Vagina (tissue), 2 donors: ENCODE measurements around the gene GGCX. TPM values are rescaled to one million over a fixed set of nuclear protein-coding genes. Genes with fewer than 3 reads are reported as not detected.
A peak's percentile ranks its signal among the peaks of the same experiment; 100 is the strongest.

Source experiments
- DNase-seq, 2 donors: peaks; one replicate each; pipeline ENCODE4 v3.0.0-alpha.2; 2017; ENCODE audit errors: extremely low spot score in 2 of 2
- H3K27ac ChIP-seq: fragments of 200-600 bp; sonication (generic); one replicate; pipeline ENCODE4 v1.5.1; 2019
- H3K27me3 ChIP-seq: fragments of 200-600 bp; sonication (generic); one replicate; pipeline ENCODE4 v1.5.1; 2019
- H3K36me3 ChIP-seq, 2 donors: fragments of 200-600 bp; sonication (generic); one replicate each; pipeline ENCODE4 v1.5.1; 2017 to 2019
- H3K4me1 ChIP-seq: fragments of 200-600 bp; sonication (generic); one replicate; pipeline ENCODE4 v1.5.1; 2019
- H3K4me3 ChIP-seq, 2 donors: fragments of 200-600 bp; sonication (generic); 1 replicate in 1 of 2; 2 replicates in 1 of 2; pipeline ENCODE4 v1.5.1; 2016 to 2019
- H3K9me3 ChIP-seq: fragments of 200-600 bp; sonication (generic); one replicate; pipeline ENCODE4 v1.5.1; 2019
- CTCF ChIP-seq, 3 experiments: fragments of 450-650 bp in 2 of 3; fragments of 200-600 bp in 1 of 3; sonication (generic) in 1 of 3; IDR thresholded peaks; one replicate each; pipeline ENCODE4 v1.5.1; 2017 to 2019; ENCODE audit warnings: antibody characterized with exemption in 3 of 3, mild to moderate bottlenecking in 2 of 3, moderate library complexity in 2 of 3
- POLR2A ChIP-seq, 2 donors: fragments of 450-650 bp; IDR thresholded peaks; one replicate each; pipeline ENCODE4 v1.6.1; 2017; ENCODE audit warnings: antibody characterized with exemption in 2 of 2, mild to moderate bottlenecking in 2 of 2, moderate library complexity in 2 of 2
- POLR2AphosphoS5 ChIP-seq, 2 donors: sonication (generic); formaldehyde crosslinking; IDR thresholded peaks; one replicate each; pipeline ENCODE4 v1.9.0; 2017; ENCODE audit warnings: antibody characterized with exemption in 2 of 2, mild to moderate bottlenecking in 2 of 2, low read depth in 1 of 2; ENCODE audit not compliant: insufficient read depth in 1 of 2
- intact Hi-C: fragments of 100-400 bp; cut with DNase I; formaldehyde crosslinking; loops from one replicate; pipeline ENCODE4 v1.15.1; 2023
- total RNA-seq: library from RNA; depleted of rRNA; stranded (reverse); fragments of >200 nt; gene quantifications from one replicate; pipeline ENCODE4 v1.2.3, GENCODE V29; 2016

GGCX gene
- total RNA-seq, 1 donor from 2014 or later: 18.2 TPM

DNA sequence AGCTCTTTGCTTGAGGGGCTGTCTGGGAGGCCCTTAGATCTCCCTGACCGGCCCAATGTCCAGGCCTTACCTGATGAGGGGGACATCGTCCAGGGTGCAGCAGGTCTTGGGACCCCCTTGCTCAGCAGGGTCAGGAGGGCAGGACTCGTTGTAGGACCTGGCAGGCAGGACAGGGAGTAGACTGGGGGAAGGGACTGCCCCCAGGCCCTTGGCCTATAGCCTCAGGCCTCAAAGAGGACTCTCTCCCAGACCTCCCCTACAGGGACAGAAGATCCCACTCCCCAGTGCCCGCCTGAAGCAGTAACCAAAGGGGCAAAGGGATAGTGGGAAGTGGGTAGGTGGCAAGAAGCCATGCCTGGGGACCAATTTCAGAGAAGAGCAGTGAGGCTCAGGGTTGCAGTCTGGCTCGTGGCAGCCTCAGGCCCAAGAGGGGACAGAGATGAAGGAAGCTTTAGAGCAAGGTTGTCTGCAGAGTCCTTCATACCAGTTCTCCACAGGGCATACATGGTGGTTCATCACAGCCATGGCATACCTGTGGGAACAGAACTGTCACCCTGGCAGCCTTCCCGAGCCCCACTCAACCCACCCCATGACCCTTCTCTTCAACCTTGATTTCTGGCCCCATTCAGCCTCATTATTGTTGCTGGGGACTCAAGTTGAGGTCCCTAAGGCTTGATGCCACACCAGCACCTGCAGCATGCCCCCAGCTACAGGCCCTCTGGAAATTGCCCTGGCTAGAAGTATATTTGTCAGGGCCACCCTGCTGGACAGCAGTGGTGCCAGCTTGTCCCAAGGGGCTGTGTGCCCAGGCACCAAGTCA, 39.9 kb upstream of the GGCX start:
- peak overlapping the region; percentile 70 to 76 for H3K4me3 ChIP-seq
- peaks cover 0 to 24% of the 10 kb centered on the region in 2 donors for H3K36me3 ChIP-seq
- H3K9me3 ChIP-seq: no peaks in the 10 kb centered on the region
- no peak for TF ChIP-seq CTCF (IDR thresholded peaks at IDR 0.05)
- TF ChIP-seq POLR2A (IDR thresholded peaks at IDR 0.05): no peak
- TF ChIP-seq POLR2AphosphoS5 (IDR thresholded peaks at IDR 0.05; ENCODE audit: insufficient read depth in 1 of 2, low read depth in 1 of 2): no peak
- DNase-seq: no peak
- H3K27ac ChIP-seq: peak overlapping the region; percentile 90
- H3K4me1 ChIP-seq: peaks cover 59% of the 10 kb centered on the region
- no peaks in the 10 kb centered on the region for H3K27me3 ChIP-seq
- intact Hi-C loops: loop anchor here (10.0 kb wide), 1 partner anchor 56 kb away; no protein-coding TSS in a partner anchor

GRCh38 chr2:85600235-85600575, 38.9 kb upstream of the GGCX start:
- no peak for TF ChIP-seq POLR2A (IDR thresholded peaks at IDR 0.05)
- no peak for TF ChIP-seq POLR2AphosphoS5 (IDR thresholded peaks at IDR 0.05; ENCODE audit: insufficient read depth in 1 of 2, low read depth in 1 of 2)
- TF ChIP-seq CTCF (IDR thresholded peaks at IDR 0.05): no peak
- Histone ChIP-seq H3K36me3 (peaks cover 0 to 24% of the 10 kb centered on the region in 2 donors), H3K9me3 (no peaks in the 10 kb centered on the region), H3K27ac (no peak overlapping the region), H3K4me1 (peaks cover 51% of the 10 kb centered on the region), H3K27me3 (no peaks in the 10 kb centered on the region), H3K4me3 (no peak overlapping the region)
- intact Hi-C loops: loop anchor here (10.0 kb wide), 1 partner anchor 55 kb away; no protein-coding TSS in a partner anchor
- DNase-seq: no peak

DNA sequence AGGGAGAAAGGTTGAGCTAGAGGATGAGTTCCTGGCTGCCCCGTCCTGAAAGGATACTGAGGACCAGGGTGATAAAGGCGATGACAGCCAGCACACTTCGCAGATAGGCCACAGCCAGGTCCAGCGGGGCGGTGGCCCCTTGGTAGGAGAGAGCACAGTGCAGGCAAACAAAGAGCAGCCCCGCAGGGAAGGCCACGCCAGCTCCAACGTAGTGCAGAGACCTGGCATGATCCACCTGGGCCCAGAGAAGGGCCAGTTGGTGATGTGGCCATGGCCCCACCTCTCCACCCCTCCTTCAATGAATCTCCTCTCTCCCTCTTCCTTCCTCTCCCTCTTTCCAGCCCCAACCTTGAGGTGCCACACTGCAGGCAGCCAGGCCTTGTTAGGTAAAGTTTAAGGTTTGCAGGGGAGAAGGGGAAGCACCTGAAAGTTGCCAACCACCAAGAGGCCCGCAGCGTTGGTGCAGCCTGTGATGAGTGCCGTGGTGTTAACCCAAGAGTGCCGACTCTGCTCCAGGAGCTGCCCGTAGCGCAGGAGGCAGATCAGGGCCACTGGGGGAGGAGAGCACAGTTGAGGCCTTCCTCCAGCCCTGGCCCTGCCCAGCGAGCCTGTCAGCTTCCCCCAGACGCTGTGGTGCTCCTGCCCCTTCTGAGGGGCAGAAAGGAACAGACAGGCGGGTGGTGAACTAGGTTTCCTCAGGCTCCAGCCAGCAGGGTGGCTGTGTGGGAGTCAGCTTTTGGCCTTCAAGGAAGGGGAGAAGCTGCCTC, 38.4 kb upstream of the GGCX start:
- intact Hi-C loops: loop anchor here (10.0 kb wide), 1 partner anchor 55 kb away; no protein-coding TSS in a partner anchor
- H3K4me3 ChIP-seq: no peak overlapping the region
- no peaks in the 10 kb centered on the region for H3K27me3 ChIP-seq
- H3K36me3 ChIP-seq: peaks cover 0 to 24% of the 10 kb centered on the region in 2 donors
- DNase-seq: no peak
- H3K9me3 ChIP-seq: no peaks in the 10 kb centered on the region
- no peak overlapping the region for H3K27ac ChIP-seq
- peaks cover 50% of the 10 kb centered on the region for H3K4me1 ChIP-seq
- TF ChIP-seq CTCF (IDR thresholded peaks at IDR 0.05) (no peak), POLR2A (IDR thresholded peaks at IDR 0.05) (no peak), POLR2AphosphoS5 (IDR thresholded peaks at IDR 0.05; ENCODE audit: insufficient read depth in 1 of 2, low read depth in 1 of 2) (no peak)

GRCh38 chr2:85598594-85599340, 37.5 kb upstream of the GGCX start:
- intact Hi-C loops: no loop called here
- Histone ChIP-seq H3K4me3 (no peak overlapping the region), H3K36me3 (peaks cover 0 to 24% of the 10 kb centered on the region in 2 donors), H3K27ac (no peak overlapping the region), H3K27me3 (no peaks in the 10 kb centered on the region), H3K4me1 (peaks cover 46% of the 10 kb centered on the region), H3K9me3 (no peaks in the 10 kb centered on the region)
- no peak for TF ChIP-seq POLR2AphosphoS5 (IDR thresholded peaks at IDR 0.05; ENCODE audit: insufficient read depth in 1 of 2, low read depth in 1 of 2)
- TF ChIP-seq CTCF (IDR thresholded peaks at IDR 0.05): no peak
- TF ChIP-seq POLR2A (IDR thresholded peaks at IDR 0.05): no peak
- DNase-seq: no peak
